ENCODE data around the gene UPF3B.
"Not testable (repeated sequence)": the region's sequence is repeated elsewhere in the genome, so short reads cannot be mapped to it uniquely, and the experiment has no call there.

Gene UPF3B

DNA sequence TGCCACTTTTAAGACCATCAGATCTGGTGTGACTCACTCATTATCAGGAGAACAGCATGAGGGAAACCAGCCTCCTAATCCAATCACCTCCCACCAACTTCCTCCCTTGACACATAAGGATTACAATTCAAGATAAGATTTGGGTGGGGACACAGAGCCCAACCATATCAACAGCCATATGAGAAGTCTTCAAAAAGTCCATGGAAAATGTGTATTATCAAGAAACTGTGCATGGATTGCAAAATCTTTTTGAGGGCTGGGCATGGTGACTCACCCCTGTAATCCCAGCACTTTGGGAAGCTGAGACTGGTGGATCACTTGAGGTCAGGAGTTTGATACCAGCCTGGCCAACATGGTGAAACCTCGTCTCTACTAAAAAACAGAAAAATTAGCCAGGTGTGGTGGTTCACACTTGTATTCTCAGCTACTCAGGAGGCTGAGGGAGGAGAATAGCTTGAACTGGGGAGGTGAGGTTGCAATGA is 43.5 kb downstream of the UPF3B start:
- no peak for TF ChIP-seq SPI1 (IDR thresholded peaks at IDR 0.05; ENCODE audit: borderline replicate concordance, low read depth)
- DNase-seq (ENCODE audit: low read depth in 1 of 2, low spot score in 1 of 2) = no peak
- no peaks in the 10 kb centered on the region for H3K27me3 ChIP-seq (ENCODE audit: insufficient read depth, poor library complexity, severe bottlenecking)
- no peak overlapping the region for H3K4me3 ChIP-seq (replicated peaks; ENCODE audit: insufficient read depth, low read length)
- H3K27ac ChIP-seq (replicated peaks) = no peak overlapping the region

DNA sequence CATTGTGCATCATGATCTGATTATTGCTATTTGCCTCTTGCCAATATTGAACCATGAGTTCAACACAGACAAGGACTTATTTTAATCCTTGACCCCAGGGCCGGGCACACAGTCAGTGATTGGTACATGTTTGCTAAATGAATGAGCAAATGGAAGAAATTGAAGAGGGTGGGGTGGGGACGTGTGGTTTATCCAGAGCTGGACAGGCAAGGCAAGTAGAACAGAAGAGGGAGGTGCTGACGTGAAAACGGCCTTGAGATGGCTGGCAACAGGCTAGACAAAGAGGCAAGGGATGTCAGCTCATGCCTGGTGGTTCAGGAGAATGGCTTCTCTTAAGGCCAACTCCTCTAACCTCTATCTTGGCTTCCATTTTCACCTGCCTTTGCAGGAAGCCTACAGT is 44.3 kb downstream of the UPF3B start:
- not testable (repeated sequence) for H3K27me3 ChIP-seq (ENCODE audit: insufficient read depth, poor library complexity, severe bottlenecking); H3K27ac ChIP-seq (replicated peaks)

DNA sequence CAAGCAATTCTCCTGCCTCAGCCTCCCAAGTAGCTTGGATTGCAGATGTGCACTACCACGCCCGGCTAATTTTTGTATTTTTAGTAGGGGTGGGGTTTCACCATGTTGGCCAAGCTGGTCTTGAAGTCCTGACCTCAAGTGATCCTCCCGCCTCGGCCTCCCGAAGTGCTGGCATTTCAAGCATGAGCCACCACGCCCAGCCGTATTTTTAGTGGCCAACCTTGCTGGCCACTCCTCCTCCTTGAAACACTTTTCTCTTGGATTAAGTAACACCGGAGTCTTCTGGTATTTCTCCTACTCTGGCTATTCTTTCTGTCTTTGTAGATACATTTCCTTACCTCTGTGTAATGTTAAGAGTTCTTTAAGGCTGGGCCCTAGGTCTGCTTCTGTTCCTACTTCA is 50.2 kb downstream of the UPF3B start:
- Histone ChIP-seq H3K27me3 (ENCODE audit: insufficient read depth, poor library complexity, severe bottlenecking) (no peaks in the 10 kb centered on the region), H3K4me3 (replicated peaks; ENCODE audit: insufficient read depth, low read length) (no peak overlapping the region), H3K27ac (replicated peaks) (no peak overlapping the region)
- TF ChIP-seq POLR2AphosphoS5 (IDR thresholded peaks at IDR 0.05; ENCODE audit: low read depth) = no peak
- no peak for TF ChIP-seq GABPA (IDR thresholded peaks at IDR 0.05; ENCODE audit: low read depth)
- TF ChIP-seq, protein P1, sequence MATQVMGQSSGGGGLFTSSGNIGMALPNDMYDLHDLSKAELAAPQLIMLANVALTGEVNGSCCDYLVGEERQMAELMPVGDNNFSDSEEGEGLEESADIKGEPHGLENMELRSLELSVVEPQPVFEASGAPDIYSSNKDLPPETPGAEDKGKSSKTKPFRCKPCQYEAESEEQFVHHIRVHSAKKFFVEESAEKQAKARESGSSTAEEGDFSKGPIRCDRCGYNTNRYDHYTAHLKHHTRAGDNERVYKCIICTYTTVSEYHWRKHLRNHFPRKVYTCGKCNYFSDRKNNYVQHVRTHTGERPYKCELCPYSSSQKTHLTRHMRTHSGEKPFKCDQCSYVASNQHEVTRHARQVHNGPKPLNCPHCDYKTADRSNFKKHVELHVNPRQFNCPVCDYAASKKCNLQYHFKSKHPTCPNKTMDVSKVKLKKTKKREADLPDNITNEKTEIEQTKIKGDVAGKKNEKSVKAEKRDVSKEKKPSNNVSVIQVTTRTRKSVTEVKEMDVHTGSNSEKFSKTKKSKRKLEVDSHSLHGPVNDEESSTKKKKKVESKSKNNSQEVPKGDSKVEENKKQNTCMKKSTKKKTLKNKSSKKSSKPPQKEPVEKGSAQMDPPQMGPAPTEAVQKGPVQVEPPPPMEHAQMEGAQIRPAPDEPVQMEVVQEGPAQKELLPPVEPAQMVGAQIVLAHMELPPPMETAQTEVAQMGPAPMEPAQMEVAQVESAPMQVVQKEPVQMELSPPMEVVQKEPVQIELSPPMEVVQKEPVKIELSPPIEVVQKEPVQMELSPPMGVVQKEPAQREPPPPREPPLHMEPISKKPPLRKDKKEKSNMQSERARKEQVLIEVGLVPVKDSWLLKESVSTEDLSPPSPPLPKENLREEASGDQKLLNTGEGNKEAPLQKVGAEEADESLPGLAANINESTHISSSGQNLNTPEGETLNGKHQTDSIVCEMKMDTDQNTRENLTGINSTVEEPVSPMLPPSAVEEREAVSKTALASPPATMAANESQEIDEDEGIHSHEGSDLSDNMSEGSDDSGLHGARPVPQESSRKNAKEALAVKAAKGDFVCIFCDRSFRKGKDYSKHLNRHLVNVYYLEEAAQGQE (IDR thresholded peaks at IDR 0.05; ENCODE audit: insufficient replicate concordance, low read depth) = no peak
- TF ChIP-seq, protein P2, sequence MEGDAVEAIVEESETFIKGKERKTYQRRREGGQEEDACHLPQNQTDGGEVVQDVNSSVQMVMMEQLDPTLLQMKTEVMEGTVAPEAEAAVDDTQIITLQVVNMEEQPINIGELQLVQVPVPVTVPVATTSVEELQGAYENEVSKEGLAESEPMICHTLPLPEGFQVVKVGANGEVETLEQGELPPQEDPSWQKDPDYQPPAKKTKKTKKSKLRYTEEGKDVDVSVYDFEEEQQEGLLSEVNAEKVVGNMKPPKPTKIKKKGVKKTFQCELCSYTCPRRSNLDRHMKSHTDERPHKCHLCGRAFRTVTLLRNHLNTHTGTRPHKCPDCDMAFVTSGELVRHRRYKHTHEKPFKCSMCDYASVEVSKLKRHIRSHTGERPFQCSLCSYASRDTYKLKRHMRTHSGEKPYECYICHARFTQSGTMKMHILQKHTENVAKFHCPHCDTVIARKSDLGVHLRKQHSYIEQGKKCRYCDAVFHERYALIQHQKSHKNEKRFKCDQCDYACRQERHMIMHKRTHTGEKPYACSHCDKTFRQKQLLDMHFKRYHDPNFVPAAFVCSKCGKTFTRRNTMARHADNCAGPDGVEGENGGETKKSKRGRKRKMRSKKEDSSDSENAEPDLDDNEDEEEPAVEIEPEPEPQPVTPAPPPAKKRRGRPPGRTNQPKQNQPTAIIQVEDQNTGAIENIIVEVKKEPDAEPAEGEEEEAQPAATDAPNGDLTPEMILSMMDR (IDR thresholded peaks at IDR 0.05; ENCODE audit: insufficient read depth, low read length) = no peak
- TF ChIP-seq SPI1 (IDR thresholded peaks at IDR 0.05; ENCODE audit: borderline replicate concordance, low read depth) = no peak
- no peak for DNase-seq (ENCODE audit: low read depth in 1 of 2, low spot score in 1 of 2)

More for the DNA sequence above, 44.3 kb downstream of the UPF3B start:
- not testable (repeated sequence) for DNase-seq (ENCODE audit: low read depth in 1 of 2, low spot score in 1 of 2); H3K4me3 ChIP-seq (replicated peaks; ENCODE audit: insufficient read depth, low read length)

DNA sequence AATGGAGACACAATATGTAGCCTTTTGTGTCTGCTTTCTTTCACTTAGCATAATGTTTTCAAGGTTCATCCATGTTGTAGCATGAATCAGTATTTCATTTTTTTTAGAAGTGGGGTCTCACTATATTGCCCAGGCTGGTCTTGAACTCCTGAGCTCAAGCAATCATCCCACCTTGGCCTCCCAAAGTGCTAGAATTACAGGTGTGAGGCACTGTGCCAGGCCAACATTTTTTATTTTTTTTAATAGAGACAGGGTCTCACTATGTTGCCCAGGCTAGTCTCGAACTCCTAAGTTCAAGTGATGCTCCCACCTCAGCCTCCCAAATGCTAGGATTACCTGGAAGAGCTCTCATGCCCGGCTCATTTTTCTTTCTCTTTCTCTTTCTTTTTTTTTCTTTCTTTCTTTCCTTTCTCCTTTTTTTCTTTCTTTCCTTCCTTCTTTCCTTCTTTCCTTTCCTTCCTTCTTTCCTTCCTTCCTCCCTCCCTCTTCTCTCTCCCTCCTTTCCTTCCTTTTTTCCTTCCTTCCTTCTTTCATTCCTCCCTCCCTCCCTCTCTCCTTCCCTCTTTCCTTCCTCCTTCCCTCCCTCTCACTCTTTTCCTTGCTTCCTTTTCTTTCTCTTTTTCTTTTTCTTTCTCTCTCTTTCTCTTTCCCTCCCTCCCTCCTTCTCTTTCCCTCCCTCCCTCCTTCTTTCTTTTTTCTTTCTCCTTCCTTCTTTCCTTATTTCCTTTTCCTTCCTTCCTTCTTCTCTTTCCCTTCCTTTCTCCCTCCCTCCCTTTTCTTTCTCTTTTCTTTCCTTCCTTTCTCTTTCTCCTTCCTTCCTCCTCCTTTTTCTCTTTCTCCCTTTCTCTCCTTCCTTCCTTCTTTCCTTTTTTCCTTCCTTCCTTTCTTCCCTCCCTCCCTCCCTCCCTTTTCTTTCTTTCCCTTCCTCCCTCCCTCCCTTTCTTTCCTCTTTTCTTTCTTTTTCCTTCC is 51.2 kb downstream of the UPF3B start:
- DNase-seq (ENCODE audit: low read depth in 1 of 2, low spot score in 1 of 2) = no peak
- TF ChIP-seq GABPA (IDR thresholded peaks at IDR 0.05; ENCODE audit: low read depth) = no peak
- Histone ChIP-seq H3K27ac (replicated peaks) (no peak overlapping the region), H3K4me3 (replicated peaks; ENCODE audit: insufficient read depth, low read length) (no peak overlapping the region), H3K27me3 (ENCODE audit: insufficient read depth, poor library complexity, severe bottlenecking) (no peaks in the 10 kb centered on the region)

DNA sequence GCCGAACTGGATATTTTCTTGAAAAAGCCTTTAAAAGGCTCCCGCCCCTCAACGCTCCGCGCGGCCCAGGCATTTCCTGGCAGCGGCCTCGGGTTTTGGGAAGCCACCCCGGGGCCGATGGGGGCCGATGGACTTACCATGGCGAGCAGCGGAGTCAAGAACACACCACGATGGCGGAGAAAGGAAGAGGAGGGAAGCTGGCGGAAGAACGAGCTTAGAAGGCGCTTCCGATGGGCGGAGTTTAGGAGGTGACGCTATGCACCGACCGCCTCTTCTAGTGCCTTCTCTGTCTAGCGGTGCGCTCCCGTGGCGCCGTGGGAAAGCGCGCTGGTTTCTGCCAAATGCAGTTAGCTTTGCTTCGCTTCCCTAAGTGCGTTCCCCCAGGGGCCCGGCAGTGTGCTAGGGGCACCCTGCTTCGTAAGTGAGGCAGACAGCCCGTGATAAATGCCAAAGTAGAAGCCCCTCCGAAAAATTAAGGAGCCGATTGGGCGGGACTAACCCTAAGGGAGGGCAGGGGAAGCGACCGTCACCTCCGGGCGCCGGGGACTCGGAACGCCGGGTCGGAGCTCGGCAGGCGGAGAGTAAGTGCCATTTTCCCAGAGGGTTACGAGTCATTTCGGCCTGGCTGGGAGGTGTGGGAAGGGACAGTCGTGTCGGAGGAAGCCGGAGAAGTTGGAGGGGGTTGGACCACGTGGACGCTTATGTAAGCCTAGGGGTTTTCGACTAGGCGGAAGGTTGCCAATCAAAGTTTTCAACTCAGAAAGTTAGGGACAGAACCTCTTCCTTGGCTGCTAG is 61.1 kb downstream of the UPF3B start, which contains the start of gene RPL39:
RPL39 (minus strand) TSS at position 194 of the 795 bp plus-strand sequence; CDS start at position 140, 54 bp downstream.
- Histone ChIP-seq H3K27ac (replicated peaks) (peak within 1 kb of the TSS; percentile 95), H3K4me3 (replicated peaks; ENCODE audit: insufficient read depth, low read length) (peak within 1 kb of the TSS; percentile 52), H3K27me3 (ENCODE audit: insufficient read depth, poor library complexity, severe bottlenecking) (no peaks in the 10 kb centered on the region)
- DNase-seq (ENCODE audit: low read depth in 1 of 2, low spot score in 1 of 2) = peak; percentile 79 to 88
- TF ChIP-seq SPI1 (IDR thresholded peaks at IDR 0.05; ENCODE audit: borderline replicate concordance, low read depth) (peak; percentile 7; the same call in 1 of the 2 replicates), GABPA (IDR thresholded peaks at IDR 0.05; ENCODE audit: low read depth) (no peak), POLR2AphosphoS5 (IDR thresholded peaks at IDR 0.05; ENCODE audit: low read depth) (peak; percentile 93)
- TF ChIP-seq, protein P2 (IDR thresholded peaks at IDR 0.05; ENCODE audit: insufficient read depth, low read length) = no peak
- TF ChIP-seq, protein P1 (IDR thresholded peaks at IDR 0.05; ENCODE audit: insufficient replicate concordance, low read depth) = peak; percentile 76
